Forelimb muscle (tissue), 1 donor: Measurements from ENCODE around the gene TMEM170A. TPM values are rescaled to one million over a fixed set of nuclear protein-coding genes. Genes with fewer than 3 reads are reported as not detected.
"Not testable (repeated sequence)": the region's sequence is repeated elsewhere in the genome, so short reads cannot be mapped to it uniquely, and the experiment has no call there.

Experiments
- DNase-seq: peaks from one replicate; pipeline ENCODE4 v3.0.0-alpha.2; 2013; ENCODE audit warnings: low read depth
- polyA plus RNA-seq: library from polyadenylated mRNA; unstranded; fragments of 120-200 nt; gene quantifications from one replicate; pipeline ENCODE4 v1.2.1, GENCODE V29; 2013; ENCODE audit not compliant: insufficient read length

Gene TMEM170A
- polyA plus RNA-seq, 1 donor: 18.6 TPM

- no peak for DNase-seq
Observed at GRCh38 chr16:75455677-75456076, 8.8 kb downstream of the TMEM170A start.

- DNase-seq: no peak
Observed at GRCh38 chr16:75452464-75453190, 11.9 kb downstream of the TMEM170A start.

GRCh38 chr16:75446416-75446815 lies 18.1 kb downstream of the TMEM170A start:
- DNase-seq: no peak

GRCh38 chr16:75445298-75445697 lies 19.2 kb downstream of the TMEM170A start:
- no peak for DNase-seq

GRCh38 chr16:75443298-75443697 lies 21.2 kb downstream of the TMEM170A start:
- DNase-seq: no peak

- peak; percentile 76 for DNase-seq
Observed at GRCh38 chr16:75433732-75434413, 30.6 kb downstream of the TMEM170A start.

GRCh38 chr16:75432828-75433731 lies 31.4 kb downstream of the TMEM170A start, which contains the start of gene CFDP1:
TSS of gene CFDP1 (minus strand) at chr16:75433503. CDS start at chr16:75433352, 151 bp downstream.
- peak; percentile 87 for DNase-seq

- no peak for DNase-seq
Observed at GRCh38 chr16:75429621-75430403, 34.7 kb downstream of the TMEM170A start.

- DNase-seq: not testable (repeated sequence)
Observed at GRCh38 chr16:75426524-75426923, 38.0 kb downstream of the TMEM170A start.

- not testable (repeated sequence) for DNase-seq
Observed at GRCh38 chr16:75424105-75424762, 40.3 kb downstream of the TMEM170A start.

GRCh38 chr16:75423723-75424104 lies 40.8 kb downstream of the TMEM170A start:
- DNase-seq: no peak

- no peak for DNase-seq
Observed at GRCh38 chr16:75421820-75422126, 42.7 kb downstream of the TMEM170A start.

- no peak for DNase-seq
Observed at GRCh38 chr16:75420987-75421819, 43.3 kb downstream of the TMEM170A start.

- DNase-seq: no peak
Observed at GRCh38 chr16:75416904-75417565, 47.5 kb downstream of the TMEM170A start.

GRCh38 chr16:75415169-75415905 lies 49.2 kb downstream of the TMEM170A start:
- no peak for DNase-seq

- DNase-seq: no peak
Observed at GRCh38 chr16:75413951-75414350, 50.5 kb downstream of the TMEM170A start.

GRCh38 chr16:75406943-75407342 lies 57.5 kb downstream of the TMEM170A start:
- no peak for DNase-seq

- no peak for DNase-seq
Observed at GRCh38 chr16:75402821-75403475, 61.5 kb downstream of the TMEM170A start.
